A204.1 (cell line): ENCODE measurements around the gene PCBP3.

Experiments
- FAIRE-seq: peaks from 2 replicates; lab custom pipeline; 2012; peaks lifted over from hg19 to GRCh38; lab: Jason Lieb, UNC

The PCBP3 gene

GRCh38 chr21:45982758-45983648, 339.5 kb downstream of the PCBP3 start:
- FAIRE-seq = no peak

- FAIRE-seq = no peak
These were observed 340.1 kb downstream of the PCBP3 start for GRCh38 chr21:45983649-45983965.

DNA sequence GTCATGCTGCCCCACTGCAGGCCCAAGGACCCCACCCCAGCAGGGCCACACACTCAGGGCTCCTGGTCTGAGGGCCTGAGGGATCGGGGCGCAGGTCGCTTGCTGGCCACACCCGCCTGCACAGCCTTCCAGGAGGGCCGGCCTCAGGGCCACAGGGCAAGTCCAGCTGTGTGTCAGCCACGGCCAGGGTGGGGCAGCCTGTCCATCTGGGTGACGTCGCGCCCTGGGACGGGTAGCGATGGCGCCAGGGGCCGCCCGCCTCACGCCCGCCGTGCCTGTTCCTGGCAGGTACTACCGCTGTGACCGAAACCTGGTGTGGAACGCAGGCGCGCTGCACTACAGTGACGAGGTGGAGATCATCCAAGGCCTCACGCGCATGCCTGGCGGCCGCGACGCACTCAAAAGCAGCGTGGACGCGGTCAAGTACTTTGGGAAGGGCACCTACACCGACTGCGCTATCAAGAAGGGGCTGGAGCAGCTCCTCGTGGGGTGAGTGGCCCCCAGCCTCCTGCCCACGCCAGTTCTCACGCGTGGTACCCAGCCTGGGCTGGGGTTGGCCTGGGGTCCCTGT, 340.5 kb downstream of the PCBP3 start:
- no peak for FAIRE-seq

DNA sequence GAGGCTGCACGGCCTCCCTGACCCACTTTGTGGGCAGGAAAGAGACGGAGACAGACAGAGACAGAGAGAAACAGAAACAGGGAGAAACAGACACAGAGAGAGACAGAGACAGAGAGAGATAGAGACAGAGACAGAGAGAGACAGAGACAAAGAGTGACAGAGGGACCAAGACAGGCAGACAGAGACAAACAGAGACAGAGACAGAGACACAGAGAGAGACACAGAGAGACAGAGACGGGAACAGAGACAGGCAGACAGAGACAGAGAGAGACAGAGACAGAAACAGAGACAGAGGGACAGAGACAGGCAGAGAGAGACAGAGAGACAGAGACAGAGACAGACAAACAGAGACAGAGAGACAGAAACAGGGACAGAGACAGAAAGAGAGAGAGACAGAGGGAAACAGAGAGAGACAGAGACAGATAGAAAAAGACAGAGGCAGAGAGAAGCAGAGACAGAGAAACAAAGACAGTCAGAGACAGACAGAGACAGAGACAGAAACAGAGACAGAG, 341.1 kb downstream of the PCBP3 start:
- no peak for FAIRE-seq

DNA sequence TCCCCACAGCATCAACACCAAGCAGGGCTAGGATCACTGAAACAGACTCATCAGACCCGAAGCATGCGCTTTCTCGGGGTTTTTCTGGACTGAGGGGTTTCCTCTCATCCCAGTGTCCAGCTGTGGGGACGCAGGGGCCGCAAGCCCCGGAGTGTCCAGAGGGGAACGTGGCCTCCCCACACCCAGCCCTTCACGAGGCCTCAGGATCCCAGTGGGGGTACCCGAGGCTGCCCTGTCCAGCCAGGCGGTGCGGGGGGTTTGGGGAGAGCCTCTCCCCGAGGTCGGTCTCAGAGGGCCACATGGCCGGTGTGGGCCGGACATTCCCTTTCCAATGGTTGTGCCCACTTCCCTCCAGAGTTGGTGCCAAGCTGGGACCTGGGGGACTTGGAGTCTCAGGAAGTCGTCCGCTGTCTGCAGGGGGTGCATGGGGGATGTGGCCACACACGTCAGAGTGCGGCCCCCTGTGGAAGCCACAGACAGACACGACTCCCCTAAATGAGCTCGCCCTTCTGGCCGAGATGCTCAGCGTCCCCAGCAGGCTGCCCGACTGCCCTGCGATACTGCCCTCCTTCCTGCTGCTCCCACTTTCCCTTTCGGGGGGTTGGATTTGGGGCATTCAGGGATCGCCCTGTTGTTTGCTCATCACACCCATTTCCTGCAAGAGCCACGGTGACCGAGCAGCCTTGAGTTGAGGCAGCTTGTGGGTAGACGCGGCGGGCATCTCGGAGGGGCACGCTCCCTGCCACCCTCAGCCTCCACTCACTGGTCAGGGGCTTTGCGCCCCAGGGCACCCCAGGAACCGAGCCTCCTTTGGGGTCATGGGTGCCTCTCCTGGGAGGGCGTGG, 342.2 kb downstream of the PCBP3 start:
- FAIRE-seq = no peak

- no peak for FAIRE-seq
These were observed 343.0 kb downstream of the PCBP3 start for GRCh38 chr21:45986316-45987051.

DNA sequence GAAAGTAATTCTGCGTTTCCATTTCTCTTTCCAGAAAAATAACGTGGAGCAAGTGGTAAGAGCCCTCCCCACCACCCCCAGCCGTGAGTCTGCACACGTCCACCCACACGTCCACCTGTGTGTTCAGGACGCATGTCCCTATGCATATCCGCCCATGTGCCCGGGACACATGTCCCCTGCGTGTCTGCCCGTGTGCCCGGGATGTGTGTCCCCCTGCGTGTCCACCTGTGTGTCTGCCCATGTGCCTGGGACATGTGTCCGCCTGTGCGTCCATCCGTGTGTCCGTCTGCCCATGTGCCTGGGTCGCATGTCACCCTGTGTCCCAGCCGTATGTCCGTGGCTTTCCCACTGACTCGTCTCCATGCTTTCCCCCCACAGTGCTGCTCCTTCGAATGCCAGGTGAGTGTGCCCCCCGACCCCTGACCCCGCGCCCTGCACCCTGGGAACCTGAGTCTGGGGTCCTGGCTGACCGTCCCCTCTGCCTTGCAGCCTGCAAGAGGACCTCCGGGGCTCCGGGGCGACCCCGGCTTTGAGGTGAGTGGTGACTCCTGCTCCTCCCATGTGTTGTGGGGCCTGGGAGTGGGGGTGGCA, 343.7 kb downstream of the PCBP3 start:
- no peak for FAIRE-seq

GRCh38 chr21:45988366-45989347, 345.1 kb downstream of the PCBP3 start:
- no peak for FAIRE-seq

DNA sequence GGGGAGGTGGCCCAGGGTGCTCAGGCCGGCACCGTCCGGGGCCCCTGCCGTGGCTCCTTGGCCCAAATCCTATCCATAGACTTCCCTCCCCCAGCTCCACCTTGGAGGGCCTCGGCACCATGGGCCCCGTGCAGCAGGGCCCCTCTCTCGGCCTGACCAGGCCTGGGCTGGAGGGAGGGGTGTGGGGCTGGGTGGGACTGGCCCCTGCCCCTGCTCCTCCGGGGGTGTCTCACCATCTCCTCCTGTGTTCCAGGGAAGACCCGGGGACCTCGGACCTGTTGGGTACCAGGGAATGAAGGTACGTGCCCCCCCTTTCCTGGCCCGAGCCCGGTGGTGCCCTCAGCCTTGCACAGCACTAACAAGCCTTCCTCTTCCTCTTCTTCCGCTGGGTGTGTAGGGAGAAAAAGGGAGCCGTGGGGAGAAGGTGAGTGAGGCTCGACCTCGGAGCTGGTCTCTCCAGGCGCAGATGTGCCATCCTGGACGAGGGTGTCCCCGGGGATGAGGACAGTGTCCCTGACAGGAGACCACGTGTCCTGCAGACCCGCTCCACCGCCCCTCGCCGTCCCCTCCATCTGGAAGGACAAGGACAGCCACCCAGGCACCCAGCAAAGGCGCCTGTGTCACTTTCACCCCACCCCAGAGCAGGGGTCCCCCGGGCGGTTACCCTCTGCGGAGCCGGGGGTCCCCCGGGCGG, 346.0 kb downstream of the PCBP3 start:
- FAIRE-seq = no peak

- no peak for FAIRE-seq
These were observed 346.7 kb downstream of the PCBP3 start for GRCh38 chr21:45990049-45990711.

DNA sequence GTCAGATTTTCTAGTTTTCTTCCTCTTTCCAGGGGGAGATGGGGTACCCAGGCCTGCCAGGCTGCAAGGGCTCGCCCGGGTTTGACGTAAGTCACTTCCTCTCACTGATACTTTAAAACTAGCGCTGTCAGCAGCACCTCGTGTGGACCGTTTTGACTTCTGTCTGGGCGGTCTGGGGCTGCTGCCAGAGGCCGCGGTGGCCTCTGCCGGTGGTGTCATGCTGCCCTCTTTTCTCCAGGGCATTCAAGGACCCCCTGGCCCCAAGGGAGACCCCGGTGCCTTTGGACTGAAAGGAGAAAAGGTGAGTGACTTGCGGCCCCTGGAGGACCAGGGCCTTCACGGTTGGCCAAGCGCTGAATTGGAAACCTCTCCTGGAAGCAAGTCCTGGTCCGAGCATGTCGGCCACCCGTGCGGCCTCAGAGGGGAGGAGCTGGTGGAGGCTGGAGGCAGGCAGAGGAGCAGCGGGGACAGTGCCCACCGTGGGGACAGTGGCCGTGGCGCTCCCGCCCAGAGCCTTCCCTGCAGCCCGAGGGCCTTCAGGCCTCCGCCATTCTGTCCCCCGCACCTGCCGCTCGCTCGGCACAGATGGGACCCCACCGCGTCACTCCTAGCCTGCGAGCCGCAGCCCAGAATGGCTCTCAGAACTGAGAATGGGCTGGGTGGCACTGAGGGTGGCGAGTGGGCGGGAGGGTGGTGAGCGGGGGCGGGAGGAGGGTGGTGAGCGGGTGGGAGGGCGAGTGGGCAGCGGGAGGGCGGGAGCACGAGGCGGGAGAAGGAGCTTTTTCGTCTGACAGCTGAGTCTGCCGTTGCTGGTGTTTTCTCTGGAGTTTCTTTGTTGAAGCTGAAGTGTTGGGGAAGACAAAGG, 347.4 kb downstream of the PCBP3 start:
- no peak for FAIRE-seq

GRCh38 chr21:45991606-45992300, 348.2 kb downstream of the PCBP3 start:
- no peak for FAIRE-seq
